HepG2 (cell line): ENCODE measurements around the gene RASSF10. TPM values are rescaled to one million over a fixed set of nuclear protein-coding genes. Genes with fewer than 3 reads are reported as not detected.

ENCODE experiments used
- ATAC-seq: fragments of 200-7000 bp; cut with Tn5 transposase; 3 replicates; pipeline ENCODE4 v1.9.1; 2020; ENCODE audit warnings: mild to moderate bottlenecking, moderate library complexity
- BruUV-seq: library from RNA; stranded (reverse); fragments of 400-500 nt; replicated peaks from 2 replicates; lab custom pipeline; 2021; lab: Mats Ljungman, UMichigan
- CTCF ChIA-PET: fragments of 300-600 bp; formaldehyde crosslinking; extraction: SDS; loops from one replicate; lab custom pipeline; 2021; ENCODE audit warnings: low total read pairs, inconsistent platforms, low intra/inter-chr PET ratio; lab: Yijun Ruan, JAX
- POLR2A ChIA-PET: fragments of 350-600 bp; sonication (Branson Sonifier 250); formaldehyde crosslinking; loops from one replicate; lab custom pipeline; 2020; ENCODE audit warnings: antibody characterized with exemption, inconsistent platforms; lab: Yijun Ruan, JAX
- DNase-seq: peaks from one replicate; pipeline ENCODE4 v3.0.0-alpha.2; 2015; ENCODE audit warnings: low spot score
- FAIRE-seq: peaks from 3 replicates; lab custom pipeline; 2011; peaks lifted over from hg19 to GRCh38; lab: Jason Lieb, UNC
- H2AFZ ChIP-seq: one replicate; pipeline ENCODE4 v1.6.1; 2011; ENCODE audit warnings: low read length, inconsistent platforms
- H3K27ac ChIP-seq: fragments of 300-600 bp; 3 replicates; pipeline ENCODE4 v1.8.0; 2011; ENCODE audit warnings: mixed run types, mild to moderate bottlenecking, mixed read lengths, low read length, inconsistent platforms; ENCODE audit not compliant: insufficient read depth; ENCODE audit errors: extremely low read length
- H3K27me3 ChIP-seq, 2 experiments: fragments of 200-600 bp in 1 of 2; 2 replicates in 1 of 2; 3 replicates in 1 of 2; pipeline versions ENCODE4 v1.6.0 to v1.8.0; 2011; ENCODE audit warnings: low read length in 2 of 2, mild to moderate bottlenecking in 2 of 2, moderate library complexity in 2 of 2, inconsistent platforms in 1 of 2; ENCODE audit not compliant: insufficient read depth in 2 of 2, control insufficient read depth in 1 of 2
- H3K36me3 ChIP-seq, 2 experiments: fragments of 200-600 bp in 1 of 2; replicated peaks in 1 of 2; 2 replicates in 1 of 2; 3 replicates in 1 of 2; pipeline versions ENCODE4 v1.5.1 to v1.8.0; 2011; ENCODE audit warnings: low read length in 2 of 2, inconsistent platforms in 1 of 2; ENCODE audit not compliant: insufficient read depth in 2 of 2, control insufficient read depth in 1 of 2
- H3K4me1 ChIP-seq: 2 replicates; pipeline ENCODE4 v1.5.1; 2012; ENCODE audit warnings: low read length, inconsistent platforms; ENCODE audit not compliant: insufficient read depth
- H3K4me2 ChIP-seq: 2 replicates; pipeline ENCODE4 v1.6.0; 2011; ENCODE audit warnings: low read depth, low read length, inconsistent platforms
- H3K4me3 ChIP-seq, 3 experiments: fragments of 200-600 bp in 1 of 3; sonication (generic), shearing (Covaris generic) in 1 of 3; replicated peaks in 1 of 3; 2 replicates each; pipeline ENCODE4 v1.5.1; 2011 to 2016; ENCODE audit warnings: low read length in 3 of 3, inconsistent platforms in 2 of 3, low read depth in 2 of 3, mild to moderate bottlenecking in 2 of 3, control low read depth in 1 of 3, mixed read lengths in 1 of 3; ENCODE audit not compliant: insufficient read depth in 1 of 3
- H3K79me2 ChIP-seq: one replicate; pipeline ENCODE4 v1.6.1; 2011; ENCODE audit warnings: low read length, inconsistent platforms; ENCODE audit not compliant: insufficient read depth
- H3K9ac ChIP-seq: 2 replicates; pipeline ENCODE4 v1.6.0; 2011; ENCODE audit warnings: mild to moderate bottlenecking, low read depth, low read length, inconsistent platforms; ENCODE audit not compliant: insufficient read depth
- H3K9me3 ChIP-seq: 2 replicates; pipeline ENCODE4 v1.5.1; 2012; ENCODE audit warnings: mild to moderate bottlenecking, low read length
- H4K20me1 ChIP-seq: 2 replicates; pipeline ENCODE4 v1.6.0; 2011; ENCODE audit warnings: inconsistent platforms, mild to moderate bottlenecking, low read length, moderate library complexity; ENCODE audit not compliant: insufficient read depth
- CEBPZ ChIP-seq: IDR thresholded peaks from 2 replicates; pipeline ENCODE4 v1.6.1; 2012; ENCODE audit warnings: low read length, improper control_type of control experiment
- DNMT3B ChIP-seq: conservative IDR thresholded peaks from 2 replicates; pipeline ENCODE4 v1.6.1; 2016; ENCODE audit warnings: missing biosample characterization, control low read depth
- MYC ChIP-seq: sonication (generic); formaldehyde crosslinking; IDR thresholded peaks from 2 replicates; pipeline ENCODE4 v1.9.0; 2021; ENCODE audit warnings: missing genetic modification reagents, borderline replicate concordance
- RORA ChIP-seq: sonication (generic); formaldehyde crosslinking; IDR thresholded peaks from 2 replicates; pipeline ENCODE4 v1.5.0; 2020; ENCODE audit warnings: mild to moderate bottlenecking, missing genetic modification reagents, moderate library complexity
- SRF ChIP-seq: IDR thresholded peaks from 2 replicates; pipeline ENCODE4 v1.6.1; 2011; ENCODE audit warnings: mild to moderate bottlenecking, low read depth, low read length, moderate library complexity
- ZNF562 ChIP-seq: sonication (generic); formaldehyde crosslinking; IDR thresholded peaks from 2 replicates; pipeline ENCODE4 v1.8.0; 2022; ENCODE audit warnings: missing genetic modification reagents, borderline replicate concordance
- WGBS: methylation state at CpG from one replicate; pipeline ENCODE4 v1.1.6; 2017; ENCODE audit warnings: low lambda C conversion rate; 5-methylcytosine and 5-hydroxymethylcytosine counted together
- in situ Hi-C: cut with HindIII; loops from 2 replicates; pipeline ENCODE4 v1.10.0; 2017; ENCODE audit warnings: low pct_unique_long_range_greater_than_20kb; ENCODE audit not compliant: extremely low pct_ligation_motif_present
- intact Hi-C: fragments of 100-400 bp; cut with micrococcal nuclease; formaldehyde crosslinking; loops from one replicate; pipeline ENCODE4 v1.10.0; 2022; ENCODE audit not compliant: unreplicated experiment
- polyA plus RNA-seq, 8 experiments: library from polyadenylated mRNA; depleted of rRNA in 3 of 8; stranded (reverse) in 7 of 8; unstranded in 1 of 8; fragments of >200 nt; fragmentation: Illumina TruSeq in 4 of 8; extraction: Trizol in 4 of 8; gene quantifications; 2 replicates each; pipeline versions ENCODE4 v1.2.1 to v1.2.3, GENCODE V29; 2011 to 2016; ENCODE audit warnings: low read depth in 4 of 8, missing spikeins in 1 of 8, mixed read lengths in 1 of 8; ENCODE audit not compliant: insufficient read depth in 1 of 8
- total RNA-seq, 5 experiments: library from RNA; depleted of rRNA; stranded (reverse); fragments of >200 nt; fragmentation: Illumina TruSeq; extraction: Trizol; gene quantifications; 2 replicates each; pipeline ENCODE4 v1.2.3, GENCODE V29; 2016; ENCODE audit warnings: low read depth in 1 of 5

RASSF10 gene
- total and polyA plus RNA-seq, 2 of the 13 experiments (the other 11 are each of a cell fraction or from before 2014, with no cell fraction given): not detected

GRCh38 chr11:12962306-12962705 is 46.8 kb upstream of the RASSF10 start:
- H3K9me3 ChIP-seq: no peaks in the 10 kb centered on the region
- in situ Hi-C loops (loop anchor here (10.0 kb wide), 2 partner anchors 222 to 382 kb away; no protein-coding TSS in a partner anchor), intact Hi-C loops (no loop called here)
- no peak overlapping the region for H3K4me2 ChIP-seq
- H2AFZ ChIP-seq: no peak overlapping the region
- no peak for FAIRE-seq
- 0 out of 2 replicates have a peak, but pooled peaks cover 10% of the 10 kb centered on the region for H3K4me1 ChIP-seq
- no peak overlapping the region for H3K4me3 ChIP-seq
- no TSS peak for BruUV-seq
- WGBS: 40% methylated on average over 9 of the region's 10 CpGs
- no peak for ATAC-seq
- no peak for TF ChIP-seq DNMT3B
- TF ChIP-seq ZNF562 (CRISPR knock-in tag): no peak
- no peak for TF ChIP-seq RORA (CRISPR knock-in tag)
- no peak for TF ChIP-seq SRF
- TF ChIP-seq MYC (CRISPR knock-in tag): no peak
- TF ChIP-seq CEBPZ: no peak
- peaks cover 0 to 5% of the 10 kb centered on the region in 2 experiments; a peak in 1 of 5 replicates for H3K27me3 ChIP-seq
- H3K36me3 ChIP-seq: no peaks in the 10 kb centered on the region
- ChIA-PET CTCF (interaction anchor here (3.6 kb wide), 1 partner anchor 191 kb away, joined by 36 read pairs; no protein-coding TSS in a partner anchor), POLR2A (no interaction called here)
- H3K9ac ChIP-seq: no peak overlapping the region
- no peak for DNase-seq
- no peaks in the 10 kb centered on the region for H3K79me2 ChIP-seq
- no peak overlapping the region for H3K27ac ChIP-seq
- no peaks in the 10 kb centered on the region for H4K20me1 ChIP-seq
